GM23338 (cell line): ENCODE measurements around the gene FHL1. TPM values are rescaled to one million over a fixed set of nuclear protein-coding genes. Genes with fewer than 3 reads are reported as not detected.

Source experiments
- ATAC-seq: fragments of 200-7000 bp; cut with Tn5 transposase; 3 replicates; pipeline ENCODE4 v1.9.1; 2020
- DNase-seq: peaks from one replicate; pipeline ENCODE4 v3.0.0-alpha.2; 2015; ENCODE audit warnings: low spot score
- H2AFZ ChIP-seq: fragments of 200-600 bp; sonication (generic); 2 replicates; pipeline ENCODE4 v1.8.0; 2016; ENCODE audit warnings: antibody characterized with exemption, mild to moderate bottlenecking, moderate library complexity
- H3F3A ChIP-seq: fragments of 200-600 bp; sonication (generic); replicated peaks from 2 replicates; pipeline ENCODE4 v1.8.0; 2017; ENCODE audit warnings: antibody characterized with exemption, mixed run types, low read depth
- H3K27ac ChIP-seq: fragments of 200-600 bp; sonication (generic); 2 replicates; pipeline ENCODE4 v1.6.1; 2016; ENCODE audit warnings: low read depth
- H3K27me3 ChIP-seq: fragments of 200-600 bp; sonication (generic); 2 replicates; pipeline ENCODE4 v1.8.0; 2016; ENCODE audit warnings: mild to moderate bottlenecking, mixed run types, moderate library complexity; ENCODE audit not compliant: insufficient read depth
- H3K36me3 ChIP-seq: fragments of 200-600 bp; sonication (generic); 2 replicates; pipeline ENCODE4 v1.8.0; 2016; ENCODE audit warnings: mild to moderate bottlenecking; ENCODE audit not compliant: insufficient read depth
- H3K4me1 ChIP-seq: fragments of 200-600 bp; sonication (generic); 2 replicates; pipeline ENCODE4 v1.8.0; 2016; ENCODE audit warnings: mild to moderate bottlenecking, moderate library complexity; ENCODE audit not compliant: insufficient read depth
- H3K4me2 ChIP-seq: fragments of 200-600 bp; sonication (generic); 2 replicates; pipeline ENCODE4 v1.7.1; 2017; ENCODE audit warnings: mixed run types
- H3K4me3 ChIP-seq: fragments of 200-600 bp; sonication (generic); 2 replicates; pipeline ENCODE4 v1.6.1; 2016; ENCODE audit warnings: mixed run types
- H3K79me2 ChIP-seq: fragments of 200-600 bp; sonication (generic); replicated peaks from 2 replicates; pipeline ENCODE4 v1.8.0; 2017; ENCODE audit warnings: mild to moderate bottlenecking; ENCODE audit not compliant: insufficient read depth
- H3K9me2 ChIP-seq: fragments of 200-600 bp; sonication (generic); 2 replicates; pipeline ENCODE4 v1.8.0; 2017; ENCODE audit not compliant: insufficient read depth
- H4K20me1 ChIP-seq: fragments of 200-600 bp; sonication (generic); replicated peaks from 2 replicates; pipeline ENCODE4 v1.8.0; 2017; ENCODE audit warnings: mild to moderate bottlenecking; ENCODE audit not compliant: insufficient read depth
- H3K27ac Mint-ChIP-seq: 2 replicates; pipeline ENCODE4 v1.8.0; 2020; ENCODE audit warnings: inconsistent platforms, mild to moderate bottlenecking, moderate library complexity, mixed read lengths
- H3K27me3 Mint-ChIP-seq: 3 replicates; pipeline ENCODE4 v1.8.0; 2022; ENCODE audit warnings: low read depth, mild to moderate bottlenecking, moderate library complexity, mixed read lengths, inconsistent platforms; ENCODE audit not compliant: insufficient read depth, poor library complexity
- H3K36me3 Mint-ChIP-seq: 3 replicates; pipeline ENCODE4 v1.8.0; 2021; ENCODE audit warnings: low read depth, mild to moderate bottlenecking, inconsistent platforms, moderate library complexity, mixed read lengths
- H3K4me1 Mint-ChIP-seq: 3 replicates; pipeline ENCODE4 v1.8.0; 2020; ENCODE audit warnings: mild to moderate bottlenecking, inconsistent platforms, mixed read lengths
- H3K4me3 Mint-ChIP-seq: 3 replicates; pipeline ENCODE4 v1.8.0; 2021; ENCODE audit warnings: moderate library complexity, mild to moderate bottlenecking, inconsistent platforms, mixed read lengths
- H3K9me3 Mint-ChIP-seq: 3 replicates; pipeline ENCODE4 v1.8.0; 2020; ENCODE audit warnings: moderate library complexity, mild to moderate bottlenecking, inconsistent platforms, mixed read lengths
- CREB1 ChIP-seq: fragments of 250-450 bp; sonication (Bioruptor Pico); IDR thresholded peaks from 2 replicates; pipeline ENCODE4 v1.5.0; 2020; ENCODE audit warnings: low read depth, mild to moderate bottlenecking, moderate library complexity
- EZH2phosphoT487 ChIP-seq: fragments of 200-600 bp; sonication (generic); IDR thresholded peaks from one replicate; pipeline ENCODE4 v1.8.1; 2018; ENCODE audit warnings: antibody characterized with exemption; ENCODE audit not compliant: unreplicated experiment
- NANOG ChIP-seq: IDR thresholded peaks from 2 replicates; pipeline ENCODE4 v1.6.1; 2016; ENCODE audit warnings: antibody characterized with exemption, borderline replicate concordance
- POLR2AphosphoS5 ChIP-seq: IDR thresholded peaks from 2 replicates; pipeline ENCODE4 v1.6.1; 2016; ENCODE audit warnings: antibody characterized with exemption, low read depth
- STAT1 ChIP-seq: IDR thresholded peaks from one replicate; pipeline ENCODE4 v1.6.1; 2016; ENCODE audit warnings: antibody characterized with exemption; ENCODE audit not compliant: unreplicated experiment
- ZNF114 ChIP-seq: fragments of 250-450 bp; sonication (Bioruptor Pico); IDR thresholded peaks from 2 replicates; pipeline ENCODE4 v1.5.0; 2020; ENCODE audit warnings: mild to moderate bottlenecking, moderate library complexity
- ZNF331 ChIP-seq: fragments of 250-450 bp; sonication (Bioruptor Pico); IDR thresholded peaks from 2 replicates; pipeline ENCODE4 v1.5.0; 2020; ENCODE audit warnings: low read depth, mild to moderate bottlenecking, moderate library complexity
- polyA plus RNA-seq: library from polyadenylated mRNA; unstranded; fragments of >200 nt; fragmentation: Nextera tagmentation; extraction: Ambion mirVana; gene quantifications from 2 replicates; pipeline ENCODE4 v1.2.1, GENCODE V29; 2016
- total RNA-seq: library from RNA; depleted of rRNA; stranded (reverse); fragments of >200 nt; shearing (Covaris generic); gene quantifications from 2 replicates; pipeline ENCODE4 v1.2.3, GENCODE V29; 2014
- TF ChIP-seq, protein P1 (sequence below), 2 experiments: fragments of 200-600 bp in 1 of 2; sonication (generic) in 1 of 2; conservative IDR thresholded peaks; 2 replicates each; pipeline versions ENCODE4 v1.5.1 to v1.6.1; 2016 to 2017; ENCODE audit warnings: antibody characterized with exemption in 2 of 2, low read depth in 2 of 2, mild to moderate bottlenecking in 2 of 2, moderate library complexity in 1 of 2
- TF ChIP-seq, protein P2 (sequence below): IDR thresholded peaks from 2 replicates; pipeline ENCODE4 v1.6.1; 2016; ENCODE audit warnings: antibody characterized with exemption
- TF ChIP-seq, protein P3 (sequence below): IDR thresholded peaks from one replicate; pipeline ENCODE4 v1.6.1; 2018; ENCODE audit warnings: antibody characterized with exemption; ENCODE audit not compliant: unreplicated experiment

FHL1 gene
- total and polyA plus RNA-seq, 2 experiments from 2014 or later, result 47.9 to 60.4 TPM

DNA sequence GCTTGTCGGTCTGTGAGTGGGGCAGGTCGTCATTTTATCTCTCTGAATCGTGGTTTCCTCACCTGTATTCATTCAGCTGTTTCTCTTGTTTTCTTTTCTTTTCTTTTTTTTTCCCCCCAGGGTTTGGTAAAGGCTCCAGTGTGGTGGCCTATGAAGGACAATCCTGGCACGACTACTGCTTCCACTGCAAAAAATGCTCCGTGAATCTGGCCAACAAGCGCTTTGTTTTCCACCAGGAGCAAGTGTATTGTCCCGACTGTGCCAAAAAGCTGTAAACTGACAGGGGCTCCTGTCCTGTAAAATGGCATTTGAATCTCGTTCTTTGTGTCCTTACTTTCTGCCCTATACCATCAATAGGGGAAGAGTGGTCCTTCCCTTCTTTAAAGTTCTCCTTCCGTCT, 62.4 kb downstream of the FHL1 start (continued):
- TF ChIP-seq ZNF114 (CRISPR knock-in tag) (no peak), ZNF331 (CRISPR knock-in tag) (no peak), CREB1 (CRISPR knock-in tag) (no peak), NANOG (no peak), POLR2AphosphoS5 (no peak), EZH2phosphoT487 (no peak)
- TF ChIP-seq, protein P1, sequence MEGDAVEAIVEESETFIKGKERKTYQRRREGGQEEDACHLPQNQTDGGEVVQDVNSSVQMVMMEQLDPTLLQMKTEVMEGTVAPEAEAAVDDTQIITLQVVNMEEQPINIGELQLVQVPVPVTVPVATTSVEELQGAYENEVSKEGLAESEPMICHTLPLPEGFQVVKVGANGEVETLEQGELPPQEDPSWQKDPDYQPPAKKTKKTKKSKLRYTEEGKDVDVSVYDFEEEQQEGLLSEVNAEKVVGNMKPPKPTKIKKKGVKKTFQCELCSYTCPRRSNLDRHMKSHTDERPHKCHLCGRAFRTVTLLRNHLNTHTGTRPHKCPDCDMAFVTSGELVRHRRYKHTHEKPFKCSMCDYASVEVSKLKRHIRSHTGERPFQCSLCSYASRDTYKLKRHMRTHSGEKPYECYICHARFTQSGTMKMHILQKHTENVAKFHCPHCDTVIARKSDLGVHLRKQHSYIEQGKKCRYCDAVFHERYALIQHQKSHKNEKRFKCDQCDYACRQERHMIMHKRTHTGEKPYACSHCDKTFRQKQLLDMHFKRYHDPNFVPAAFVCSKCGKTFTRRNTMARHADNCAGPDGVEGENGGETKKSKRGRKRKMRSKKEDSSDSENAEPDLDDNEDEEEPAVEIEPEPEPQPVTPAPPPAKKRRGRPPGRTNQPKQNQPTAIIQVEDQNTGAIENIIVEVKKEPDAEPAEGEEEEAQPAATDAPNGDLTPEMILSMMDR (conservative IDR thresholded peaks at IDR 0.05; ENCODE audit: low read depth in 2 of 2), result no peak

DNA sequence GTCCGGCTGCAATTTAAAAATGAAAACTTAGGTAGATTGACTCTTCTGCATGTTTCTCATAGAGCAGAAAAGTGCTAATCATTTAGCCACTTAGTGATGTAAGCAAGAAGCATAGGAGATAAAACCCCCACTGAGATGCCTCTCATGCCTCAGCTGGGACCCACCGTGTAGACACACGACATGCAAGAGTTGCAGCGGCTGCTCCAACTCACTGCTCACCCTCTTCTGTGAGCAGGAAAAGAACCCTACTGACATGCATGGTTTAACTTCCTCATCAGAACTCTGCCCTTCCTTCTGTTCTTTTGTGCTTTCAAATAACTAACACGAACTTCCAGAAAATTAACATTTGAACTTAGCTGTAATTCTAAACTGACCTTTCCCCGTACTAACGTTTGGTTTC, 62.9 kb downstream of the FHL1 start:
- Histone ChIP-seq H3K9me2 (no peaks in the 10 kb centered on the region), H3K27ac (no peak overlapping the region), H4K20me1 (no peaks in the 10 kb centered on the region), H3K36me3 (no peaks in the 10 kb centered on the region), H3F3A (no peaks in the 10 kb centered on the region), H2AFZ (no peak overlapping the region), H3K4me1 (no peaks in the 10 kb centered on the region; the same call in 1 of the 2 replicates), H3K4me2 (no peak overlapping the region), H3K4me3 (no peak overlapping the region), H3K79me2 (no peaks in the 10 kb centered on the region), H3K27me3 (no peaks in the 10 kb centered on the region)
- no peak for ATAC-seq
- Mint-ChIP-seq H3K4me3 (no peak overlapping the region), H3K36me3 (no peaks in the 10 kb centered on the region; the same call in 1 of the 3 replicates), H3K9me3 (no peaks in the 10 kb centered on the region), H3K4me1 (peaks cover 12% of the 10 kb centered on the region; the same call in 2 of the 3 replicates), H3K27me3 (peaks cover 1% of the 10 kb centered on the region), H3K27ac (no peak overlapping the region)
- DNase-seq, result no peak
- TF ChIP-seq EZH2phosphoT487 (no peak), STAT1 (no peak), POLR2AphosphoS5 (no peak), ZNF114 (CRISPR knock-in tag) (no peak), CREB1 (CRISPR knock-in tag) (no peak)
- TF ChIP-seq, protein P2, sequence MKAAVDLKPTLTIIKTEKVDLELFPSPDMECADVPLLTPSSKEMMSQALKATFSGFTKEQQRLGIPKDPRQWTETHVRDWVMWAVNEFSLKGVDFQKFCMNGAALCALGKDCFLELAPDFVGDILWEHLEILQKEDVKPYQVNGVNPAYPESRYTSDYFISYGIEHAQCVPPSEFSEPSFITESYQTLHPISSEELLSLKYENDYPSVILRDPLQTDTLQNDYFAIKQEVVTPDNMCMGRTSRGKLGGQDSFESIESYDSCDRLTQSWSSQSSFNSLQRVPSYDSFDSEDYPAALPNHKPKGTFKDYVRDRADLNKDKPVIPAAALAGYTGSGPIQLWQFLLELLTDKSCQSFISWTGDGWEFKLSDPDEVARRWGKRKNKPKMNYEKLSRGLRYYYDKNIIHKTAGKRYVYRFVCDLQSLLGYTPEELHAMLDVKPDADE, result no peak
- TF ChIP-seq, protein P3, sequence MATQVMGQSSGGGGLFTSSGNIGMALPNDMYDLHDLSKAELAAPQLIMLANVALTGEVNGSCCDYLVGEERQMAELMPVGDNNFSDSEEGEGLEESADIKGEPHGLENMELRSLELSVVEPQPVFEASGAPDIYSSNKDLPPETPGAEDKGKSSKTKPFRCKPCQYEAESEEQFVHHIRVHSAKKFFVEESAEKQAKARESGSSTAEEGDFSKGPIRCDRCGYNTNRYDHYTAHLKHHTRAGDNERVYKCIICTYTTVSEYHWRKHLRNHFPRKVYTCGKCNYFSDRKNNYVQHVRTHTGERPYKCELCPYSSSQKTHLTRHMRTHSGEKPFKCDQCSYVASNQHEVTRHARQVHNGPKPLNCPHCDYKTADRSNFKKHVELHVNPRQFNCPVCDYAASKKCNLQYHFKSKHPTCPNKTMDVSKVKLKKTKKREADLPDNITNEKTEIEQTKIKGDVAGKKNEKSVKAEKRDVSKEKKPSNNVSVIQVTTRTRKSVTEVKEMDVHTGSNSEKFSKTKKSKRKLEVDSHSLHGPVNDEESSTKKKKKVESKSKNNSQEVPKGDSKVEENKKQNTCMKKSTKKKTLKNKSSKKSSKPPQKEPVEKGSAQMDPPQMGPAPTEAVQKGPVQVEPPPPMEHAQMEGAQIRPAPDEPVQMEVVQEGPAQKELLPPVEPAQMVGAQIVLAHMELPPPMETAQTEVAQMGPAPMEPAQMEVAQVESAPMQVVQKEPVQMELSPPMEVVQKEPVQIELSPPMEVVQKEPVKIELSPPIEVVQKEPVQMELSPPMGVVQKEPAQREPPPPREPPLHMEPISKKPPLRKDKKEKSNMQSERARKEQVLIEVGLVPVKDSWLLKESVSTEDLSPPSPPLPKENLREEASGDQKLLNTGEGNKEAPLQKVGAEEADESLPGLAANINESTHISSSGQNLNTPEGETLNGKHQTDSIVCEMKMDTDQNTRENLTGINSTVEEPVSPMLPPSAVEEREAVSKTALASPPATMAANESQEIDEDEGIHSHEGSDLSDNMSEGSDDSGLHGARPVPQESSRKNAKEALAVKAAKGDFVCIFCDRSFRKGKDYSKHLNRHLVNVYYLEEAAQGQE, result no peak
